HEK293 (cell line): ENCODE data around the gene NT5C2.

Experiments
- CTCF ChIA-PET: fragments of 350-600 bp; formaldehyde crosslinking; extraction: SDS; loops from one replicate; lab custom pipeline; 2021; ENCODE audit warnings: antibody characterized with exemption; lab: Yijun Ruan, JAX
- POLR2A ChIA-PET: fragments of 300-600 bp; formaldehyde crosslinking; extraction: SDS; loops from one replicate; lab custom pipeline; 2020; ENCODE audit warnings: antibody characterized with exemption, inconsistent platforms; lab: Yijun Ruan, JAX
- H3K27ac ChIP-seq: fragments of 200-500 bp; sonication (Bioruptor generic); 2 replicates; pipeline ENCODE4 v1.5.1; 2014; ENCODE audit warnings: low read depth, low read length, control low read depth, inconsistent platforms; ENCODE audit errors: extremely low read depth
- H3K36me3 ChIP-seq, 2 experiments: fragments of 200-500 bp in 1 of 2; sonication (Bioruptor generic) in 1 of 2; 1 replicate in 1 of 2; 2 replicates in 1 of 2; pipeline ENCODE4 v1.5.1; 2014 to 2017; ENCODE audit warnings: inconsistent platforms in 2 of 2, low read length in 2 of 2; ENCODE audit not compliant: control insufficient read depth in 2 of 2, insufficient read depth in 1 of 2
- H3K4me1 ChIP-seq: fragments of 200-500 bp; sonication (Bioruptor generic); 2 replicates; pipeline ENCODE4 v1.5.1; 2014; ENCODE audit warnings: mild to moderate bottlenecking, low read length, inconsistent platforms; ENCODE audit not compliant: control insufficient read depth, insufficient read depth
- H3K4me3 ChIP-seq: 2 replicates; pipeline ENCODE4 v1.5.1; 2011; ENCODE audit warnings: low read depth, mild to moderate bottlenecking, control low read depth, low read length, moderate library complexity
- H3K9me3 ChIP-seq: fragments of 200-500 bp; sonication (Bioruptor generic); 2 replicates; pipeline ENCODE4 v1.5.1; 2014; ENCODE audit warnings: low read depth, low read length, inconsistent platforms; ENCODE audit not compliant: control insufficient read depth, insufficient read depth
- KLF9 ChIP-seq: fragments of 450-650 bp; formaldehyde crosslinking; IDR thresholded peaks from 2 replicates; pipeline ENCODE4 v1.5.1; 2016; ENCODE audit warnings: missing biosample characterization, missing genetic modification characterization, low read depth
- PRDM4 ChIP-seq: fragments of 450-650 bp; formaldehyde crosslinking; IDR thresholded peaks from 2 replicates; pipeline ENCODE4 v1.5.1; 2017; ENCODE audit warnings: missing biosample characterization, missing genetic modification characterization
- PRDM6 ChIP-seq: fragments of 450-650 bp; formaldehyde crosslinking; IDR thresholded peaks from 2 replicates; pipeline ENCODE4 v1.5.1; 2017; ENCODE audit warnings: missing biosample characterization, missing genetic modification characterization
- SETDB1 ChIP-seq: IDR thresholded peaks from one replicate; pipeline ENCODE4 v1.6.1; 2017; ENCODE audit warnings: mild to moderate bottlenecking, low read length, moderate library complexity, mixed read lengths; ENCODE audit not compliant: insufficient read length
- ZNF132 ChIP-seq: fragments of 450-650 bp; formaldehyde crosslinking; IDR thresholded peaks from 2 replicates; pipeline ENCODE4 v1.5.1; 2017; ENCODE audit warnings: missing biosample characterization, missing genetic modification characterization, borderline replicate concordance
- ZNF169 ChIP-seq: fragments of 450-650 bp; formaldehyde crosslinking; IDR thresholded peaks from 2 replicates; pipeline ENCODE4 v1.5.1; 2016; ENCODE audit warnings: missing biosample characterization, missing genetic modification characterization
- ZNF248 ChIP-seq: fragments of 450-650 bp; formaldehyde crosslinking; IDR thresholded peaks from 2 replicates; pipeline ENCODE4 v1.5.1; 2017; ENCODE audit warnings: missing biosample characterization, missing genetic modification characterization
- ZNF514 ChIP-seq: fragments of 450-650 bp; formaldehyde crosslinking; IDR thresholded peaks from 2 replicates; pipeline ENCODE4 v1.5.1; 2016; ENCODE audit warnings: missing biosample characterization, missing genetic modification characterization
- ZNF529 ChIP-seq: fragments of 450-650 bp; formaldehyde crosslinking; IDR thresholded peaks from 2 replicates; pipeline ENCODE4 v1.5.1; 2017; ENCODE audit warnings: missing genetic modification characterization, missing biosample characterization; ENCODE audit not compliant: insufficient replicate concordance
- ZNF701 ChIP-seq: fragments of 450-650 bp; formaldehyde crosslinking; IDR thresholded peaks from 2 replicates; pipeline ENCODE4 v1.5.1; 2016; ENCODE audit warnings: missing biosample characterization, missing genetic modification characterization
- ZNF747 ChIP-seq: fragments of 450-650 bp; formaldehyde crosslinking; IDR thresholded peaks from 2 replicates; pipeline ENCODE4 v1.5.1; 2016; ENCODE audit warnings: missing biosample characterization, missing genetic modification characterization
- ZNF76 ChIP-seq: fragments of 450-650 bp; formaldehyde crosslinking; IDR thresholded peaks from 2 replicates; pipeline ENCODE4; 2016; ENCODE audit warnings: low read depth, missing biosample characterization, missing genetic modification characterization, borderline replicate concordance
- ZNF843 ChIP-seq: fragments of 450-650 bp; formaldehyde crosslinking; IDR thresholded peaks from 2 replicates; pipeline ENCODE4 v1.5.1; 2016; ENCODE audit warnings: missing biosample characterization, missing genetic modification characterization
- TF ChIP-seq, protein P1 (sequence below): fragments of 450-650 bp; formaldehyde crosslinking; IDR thresholded peaks from 2 replicates; pipeline ENCODE4 v1.5.1; 2017; ENCODE audit warnings: missing biosample characterization, missing genetic modification characterization
- TF ChIP-seq, protein P2 (sequence below): fragments of 450-650 bp; formaldehyde crosslinking; IDR thresholded peaks from 2 replicates; pipeline ENCODE4 v1.5.1; 2016; ENCODE audit warnings: missing biosample characterization, missing genetic modification characterization, low read depth
- TF ChIP-seq, protein P3 (sequence below): fragments of 450-650 bp; formaldehyde crosslinking; IDR thresholded peaks from 2 replicates; pipeline ENCODE4 v1.5.1; 2016; ENCODE audit warnings: missing biosample characterization, missing genetic modification characterization
- TF ChIP-seq, protein P4 (sequence below): fragments of 450-650 bp; formaldehyde crosslinking; IDR thresholded peaks from 2 replicates; pipeline ENCODE4 v1.5.1; 2017; ENCODE audit warnings: missing biosample characterization, missing genetic modification characterization

NT5C2 gene

DNA sequence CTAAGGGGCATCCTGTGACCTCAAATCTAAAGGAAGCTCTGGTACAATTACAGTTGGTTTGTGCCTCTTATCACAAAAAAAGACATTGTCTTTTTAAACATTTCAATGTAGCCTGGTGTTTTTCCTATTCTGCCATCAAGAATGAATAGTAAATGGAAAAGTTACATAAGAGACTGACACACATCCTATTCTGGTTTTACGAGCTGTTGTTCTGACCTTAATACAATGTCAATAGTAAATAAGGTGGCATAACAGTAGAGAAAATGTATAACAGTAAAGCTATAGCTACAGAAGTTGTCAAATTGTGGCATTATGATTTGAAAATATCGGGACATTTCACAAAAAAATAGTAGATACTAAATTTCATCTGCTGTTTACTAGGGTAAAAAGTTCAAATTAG is 88.4 kb downstream of the NT5C2 start:
- peaks cover 5% of the 10 kb centered on the region; the same call in 1 of the 2 replicates for H3K4me1 ChIP-seq
- ChIA-PET CTCF (interaction anchor here (0.8 to 1.1 kb wide), 2 partner anchors 20 to 187 kb away, joined by 3 read pairs; partner anchors contain the start of gene CNNM2), POLR2A (no interaction called here)
- peaks cover 20 to 21% of the 10 kb centered on the region in 2 experiments for H3K36me3 ChIP-seq
- H3K27ac ChIP-seq: no peak overlapping the region
- no peaks in the 10 kb centered on the region; the same call in 1 of the 2 replicates for H3K9me3 ChIP-seq
- H3K4me3 ChIP-seq: no peak overlapping the region
- TF ChIP-seq ZNF76: no peak
- TF ChIP-seq PRDM6 (tag by site-specific recombination): 0 out of 2 replicates have a peak, but pooled peaks have one; percentile 10

- H3K9me3 ChIP-seq: no peaks in the 10 kb centered on the region; the same call in 1 of the 2 replicates
- ChIA-PET POLR2A (no interaction called here), CTCF (interaction anchor here (0.6 to 1.2 kb wide), 4 partner anchors 123 to 660 kb away, joined by 3 read pairs; partner anchors contain the start of gene CNNM2)
- TF ChIP-seq KLF9 (tag by site-specific recombination) (no peak), ZNF747 (no peak), ZNF248 (no peak), ZNF529 (tag by site-specific recombination) (no peak), ZNF132 (tag by site-specific recombination) (no peak), ZNF701 (tag by site-specific recombination) (no peak), SETDB1 (no peak)
- TF ChIP-seq, protein P1, sequence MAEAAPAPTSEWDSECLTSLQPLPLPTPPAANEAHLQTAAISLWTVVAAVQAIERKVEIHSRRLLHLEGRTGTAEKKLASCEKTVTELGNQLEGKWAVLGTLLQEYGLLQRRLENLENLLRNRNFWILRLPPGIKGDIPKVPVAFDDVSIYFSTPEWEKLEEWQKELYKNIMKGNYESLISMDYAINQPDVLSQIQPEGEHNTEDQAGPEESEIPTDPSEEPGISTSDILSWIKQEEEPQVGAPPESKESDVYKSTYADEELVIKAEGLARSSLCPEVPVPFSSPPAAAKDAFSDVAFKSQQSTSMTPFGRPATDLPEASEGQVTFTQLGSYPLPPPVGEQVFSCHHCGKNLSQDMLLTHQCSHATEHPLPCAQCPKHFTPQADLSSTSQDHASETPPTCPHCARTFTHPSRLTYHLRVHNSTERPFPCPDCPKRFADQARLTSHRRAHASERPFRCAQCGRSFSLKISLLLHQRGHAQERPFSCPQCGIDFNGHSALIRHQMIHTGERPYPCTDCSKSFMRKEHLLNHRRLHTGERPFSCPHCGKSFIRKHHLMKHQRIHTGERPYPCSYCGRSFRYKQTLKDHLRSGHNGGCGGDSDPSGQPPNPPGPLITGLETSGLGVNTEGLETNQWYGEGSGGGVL (tag by site-specific recombination): no peak
- H3K4me1 ChIP-seq: peaks cover 5% of the 10 kb centered on the region; the same call in 1 of the 2 replicates
- H3K36me3 ChIP-seq: peaks cover 25% of the 10 kb centered on the region in 2 experiments
- H3K27ac ChIP-seq: no peak overlapping the region
- H3K4me3 ChIP-seq: no peak overlapping the region
These were observed 89.1 kb downstream of the NT5C2 start for GRCh38 chr10:103103989-103104388.

GRCh38 chr10:103102195-103102594 is 90.9 kb downstream of the NT5C2 start:
- Histone ChIP-seq H3K4me3 (no peak overlapping the region), H3K4me1 (peaks cover 5% of the 10 kb centered on the region), H3K36me3 (peaks cover 36 to 40% of the 10 kb centered on the region in 2 experiments), H3K9me3 (no peaks in the 10 kb centered on the region; the same call in 1 of the 2 replicates), H3K27ac (no peak overlapping the region)
- ChIA-PET POLR2A (no interaction called here), CTCF (interaction anchor here (0.9 kb wide), 1 partner anchor 129 kb away, joined by 3 read pairs; no protein-coding TSS in a partner anchor)
- TF ChIP-seq ZNF169 (tag by site-specific recombination) (no peak), ZNF843 (tag by site-specific recombination) (no peak), PRDM4 (tag by site-specific recombination) (no peak), ZNF514 (no peak)
- TF ChIP-seq, protein P2, sequence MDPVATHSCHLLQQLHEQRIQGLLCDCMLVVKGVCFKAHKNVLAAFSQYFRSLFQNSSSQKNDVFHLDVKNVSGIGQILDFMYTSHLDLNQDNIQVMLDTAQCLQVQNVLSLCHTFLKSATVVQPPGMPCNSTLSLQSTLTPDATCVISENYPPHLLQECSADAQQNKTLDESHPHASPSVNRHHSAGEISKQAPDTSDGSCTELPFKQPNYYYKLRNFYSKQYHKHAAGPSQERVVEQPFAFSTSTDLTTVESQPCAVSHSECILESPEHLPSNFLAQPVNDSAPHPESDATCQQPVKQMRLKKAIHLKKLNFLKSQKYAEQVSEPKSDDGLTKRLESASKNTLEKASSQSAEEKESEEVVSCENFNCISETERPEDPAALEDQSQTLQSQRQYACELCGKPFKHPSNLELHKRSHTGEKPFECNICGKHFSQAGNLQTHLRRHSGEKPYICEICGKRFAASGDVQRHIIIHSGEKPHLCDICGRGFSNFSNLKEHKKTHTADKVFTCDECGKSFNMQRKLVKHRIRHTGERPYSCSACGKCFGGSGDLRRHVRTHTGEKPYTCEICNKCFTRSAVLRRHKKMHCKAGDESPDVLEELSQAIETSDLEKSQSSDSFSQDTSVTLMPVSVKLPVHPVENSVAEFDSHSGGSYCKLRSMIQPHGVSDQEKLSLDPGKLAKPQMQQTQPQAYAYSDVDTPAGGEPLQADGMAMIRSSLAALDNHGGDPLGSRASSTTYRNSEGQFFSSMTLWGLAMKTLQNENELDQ: no peak
- TF ChIP-seq, protein P3, sequence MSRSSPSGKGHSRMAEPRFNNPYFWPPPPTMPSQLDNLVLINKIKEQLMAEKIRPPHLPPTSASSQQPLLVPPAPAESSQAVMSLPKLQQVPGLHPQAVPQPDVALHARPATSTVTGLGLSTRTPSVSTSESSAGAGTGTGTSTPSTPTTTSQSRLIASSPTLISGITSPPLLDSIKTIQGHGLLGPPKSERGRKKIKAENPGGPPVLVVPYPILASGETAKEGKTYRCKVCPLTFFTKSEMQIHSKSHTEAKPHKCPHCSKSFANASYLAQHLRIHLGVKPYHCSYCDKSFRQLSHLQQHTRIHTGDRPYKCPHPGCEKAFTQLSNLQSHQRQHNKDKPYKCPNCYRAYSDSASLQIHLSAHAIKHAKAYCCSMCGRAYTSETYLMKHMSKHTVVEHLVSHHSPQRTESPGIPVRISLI: no peak
- TF ChIP-seq, protein P4, sequence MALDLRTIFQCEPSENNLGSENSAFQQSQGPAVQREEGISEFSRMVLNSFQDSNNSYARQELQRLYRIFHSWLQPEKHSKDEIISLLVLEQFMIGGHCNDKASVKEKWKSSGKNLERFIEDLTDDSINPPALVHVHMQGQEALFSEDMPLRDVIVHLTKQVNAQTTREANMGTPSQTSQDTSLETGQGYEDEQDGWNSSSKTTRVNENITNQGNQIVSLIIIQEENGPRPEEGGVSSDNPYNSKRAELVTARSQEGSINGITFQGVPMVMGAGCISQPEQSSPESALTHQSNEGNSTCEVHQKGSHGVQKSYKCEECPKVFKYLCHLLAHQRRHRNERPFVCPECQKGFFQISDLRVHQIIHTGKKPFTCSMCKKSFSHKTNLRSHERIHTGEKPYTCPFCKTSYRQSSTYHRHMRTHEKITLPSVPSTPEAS (tag by site-specific recombination): no peak
